Right ventricle myocardium inferior (tissue), 1 donor: ENCODE measurements around the gene ARFGEF3. TPM values are rescaled to one million over a fixed set of nuclear protein-coding genes. Genes with fewer than 3 reads are reported as not detected.
"Not testable (repeated sequence)": the region's sequence is repeated elsewhere in the genome, so short reads cannot be mapped to it uniquely, and the experiment has no call there.

Experiments
- ATAC-seq: fragments of 200-7000 bp; cut with Tn5 transposase; one replicate; pipeline ENCODE4 v1.9.1; 2020; ENCODE audit warnings: mild to moderate bottlenecking, moderate library complexity
- DNase-seq: peaks from one replicate; pipeline ENCODE4 v3.0.0; 2021; ENCODE audit errors: missing footprints
- intact Hi-C: fragments of 100-400 bp; cut with DNase I; formaldehyde crosslinking; loops from one replicate; pipeline ENCODE4 v1.11.0; 2022
- total RNA-seq: library from RNA; stranded (reverse); fragmentation: NEBNext Ultra II Directional; extraction: Animal tissue kit (Norgen Biotek cat#: 25700); gene quantifications from one replicate; pipeline ENCODE4 v1.2.1, GENCODE V29; 2021
- donor health status: DM: no; HTN: yes; CAD: no; lungs with severe emphysema.

ARFGEF3 gene
- total RNA-seq, 1 donor from 2014 or later: 1.4 TPM

DNA sequence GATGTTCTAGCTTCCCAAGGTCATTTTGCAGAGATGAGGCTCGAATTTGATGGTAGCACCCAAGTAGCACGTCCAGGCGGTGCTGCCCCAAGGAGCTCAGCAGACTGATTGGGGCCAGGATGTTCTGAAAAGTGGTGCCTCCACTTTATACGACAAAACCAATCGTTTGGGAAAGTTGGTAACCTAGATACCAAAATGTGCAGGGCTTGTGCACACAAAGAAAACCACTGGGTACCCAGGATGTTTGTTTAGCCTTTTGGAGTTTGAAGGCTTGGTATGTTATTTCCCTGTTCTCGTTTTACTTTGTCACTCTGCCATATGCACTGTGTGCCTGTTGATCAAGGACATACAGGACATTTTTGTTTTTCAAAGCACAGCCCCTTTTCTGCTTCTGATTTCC is 97.3 kb downstream of the ARFGEF3 start:
- ATAC-seq: no peak
- intact Hi-C loops: no loop called here

DNA sequence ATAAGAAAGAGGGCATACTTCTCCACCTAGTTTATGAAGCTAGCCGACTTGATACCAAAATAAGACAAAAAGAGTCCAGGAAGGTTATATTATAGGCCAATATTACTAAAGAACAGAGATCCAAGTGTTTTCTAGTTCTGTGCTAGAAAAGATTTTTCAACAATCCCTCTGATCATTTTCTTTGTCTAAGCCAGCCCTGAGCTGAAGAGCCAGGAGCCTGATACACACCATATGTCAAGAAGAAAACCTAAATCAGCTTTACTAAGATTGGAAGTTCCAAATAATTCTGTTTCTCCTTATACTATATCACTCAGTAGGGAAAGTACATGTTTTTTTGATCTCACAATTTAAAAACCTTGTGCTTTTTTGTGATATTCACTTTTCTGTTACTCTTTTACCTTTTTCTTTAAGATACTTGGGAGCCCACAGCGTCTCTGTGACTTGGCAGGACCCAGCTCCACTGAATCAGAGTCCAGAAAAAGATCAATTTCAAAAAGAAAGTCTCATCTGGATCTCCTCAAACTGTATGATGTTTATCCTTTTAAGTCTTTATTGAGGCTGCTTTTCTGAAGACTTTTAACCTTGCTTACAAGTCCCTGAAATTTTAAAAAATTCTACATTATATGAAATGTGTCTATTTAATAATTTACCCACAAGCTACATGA is 99.5 kb downstream of the ARFGEF3 start:
- DNase-seq: no peak
- intact Hi-C loops: no loop called here
- ATAC-seq: no peak

More for the DNA sequence above, 97.3 kb downstream of the ARFGEF3 start:
- no peak for DNase-seq

DNA sequence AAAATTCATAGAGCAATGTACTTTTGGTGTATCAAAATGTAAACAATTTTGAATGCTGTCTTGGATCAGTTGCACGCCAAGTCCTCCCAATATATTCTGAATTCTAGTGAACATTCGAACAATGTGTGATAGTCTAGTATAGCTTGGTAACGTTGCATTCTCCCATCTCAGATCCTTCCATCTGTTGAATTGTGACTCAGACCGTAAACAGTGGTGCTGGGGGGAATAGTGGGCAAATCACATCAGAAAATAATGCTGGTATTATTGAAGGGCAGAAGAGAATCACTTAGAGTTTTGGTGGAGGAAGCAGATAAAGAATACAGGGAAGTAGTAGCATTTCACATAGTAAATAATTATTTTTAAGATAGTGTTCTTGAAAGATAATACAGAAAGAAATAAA is 102.2 kb downstream of the ARFGEF3 start:
- DNase-seq (no peak), ATAC-seq (no peak)
- intact Hi-C loops: no loop called here

DNA sequence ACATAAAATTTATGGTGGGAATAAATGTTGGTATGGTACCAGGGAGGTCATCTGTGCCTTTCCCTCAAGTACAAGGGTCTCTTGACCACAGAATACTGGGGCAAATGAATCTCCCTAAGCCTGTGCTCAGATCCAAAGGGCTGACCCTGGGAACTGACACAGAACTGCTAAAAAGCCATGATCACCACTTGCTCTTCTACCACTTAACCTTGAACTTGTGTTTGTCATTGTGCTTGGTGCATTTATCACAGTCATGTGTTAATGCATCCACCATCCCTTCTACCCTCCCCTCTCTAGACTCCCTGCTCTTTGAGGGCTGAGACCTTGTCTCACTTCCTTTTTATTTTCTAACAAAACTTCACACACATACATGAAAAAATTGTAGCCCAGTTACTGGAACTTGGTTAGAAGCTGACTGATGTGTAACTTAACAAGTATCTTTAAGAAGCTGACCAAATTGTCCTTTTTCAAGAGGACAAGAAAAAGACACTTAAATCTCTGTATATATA is 102.7 kb downstream of the ARFGEF3 start:
- DNase-seq (no peak), ATAC-seq (no peak)
- intact Hi-C loops: no loop called here

DNA sequence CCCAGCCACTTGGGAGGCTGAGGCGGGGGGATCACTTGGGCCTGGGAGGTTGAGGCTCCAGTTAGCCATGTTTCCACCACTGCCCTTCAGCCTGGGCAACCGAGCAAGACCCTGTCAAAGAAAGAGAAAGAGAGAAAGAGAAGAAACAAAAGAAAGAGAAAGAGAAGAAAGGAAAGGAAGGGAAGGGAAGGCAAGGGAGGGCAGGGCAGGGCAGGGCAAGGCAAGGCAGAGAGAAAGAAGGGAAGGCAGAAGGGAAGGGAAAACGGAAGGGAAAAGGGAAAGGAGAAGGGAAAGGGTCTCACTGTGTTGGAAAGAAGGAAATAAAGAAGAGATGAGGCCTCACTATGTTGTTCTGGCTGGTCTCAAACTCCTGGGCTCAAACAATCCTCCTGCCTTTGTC is 104.4 kb downstream of the ARFGEF3 start:
- no peak for ATAC-seq
- DNase-seq: no peak
- intact Hi-C loops: no loop called here

DNA sequence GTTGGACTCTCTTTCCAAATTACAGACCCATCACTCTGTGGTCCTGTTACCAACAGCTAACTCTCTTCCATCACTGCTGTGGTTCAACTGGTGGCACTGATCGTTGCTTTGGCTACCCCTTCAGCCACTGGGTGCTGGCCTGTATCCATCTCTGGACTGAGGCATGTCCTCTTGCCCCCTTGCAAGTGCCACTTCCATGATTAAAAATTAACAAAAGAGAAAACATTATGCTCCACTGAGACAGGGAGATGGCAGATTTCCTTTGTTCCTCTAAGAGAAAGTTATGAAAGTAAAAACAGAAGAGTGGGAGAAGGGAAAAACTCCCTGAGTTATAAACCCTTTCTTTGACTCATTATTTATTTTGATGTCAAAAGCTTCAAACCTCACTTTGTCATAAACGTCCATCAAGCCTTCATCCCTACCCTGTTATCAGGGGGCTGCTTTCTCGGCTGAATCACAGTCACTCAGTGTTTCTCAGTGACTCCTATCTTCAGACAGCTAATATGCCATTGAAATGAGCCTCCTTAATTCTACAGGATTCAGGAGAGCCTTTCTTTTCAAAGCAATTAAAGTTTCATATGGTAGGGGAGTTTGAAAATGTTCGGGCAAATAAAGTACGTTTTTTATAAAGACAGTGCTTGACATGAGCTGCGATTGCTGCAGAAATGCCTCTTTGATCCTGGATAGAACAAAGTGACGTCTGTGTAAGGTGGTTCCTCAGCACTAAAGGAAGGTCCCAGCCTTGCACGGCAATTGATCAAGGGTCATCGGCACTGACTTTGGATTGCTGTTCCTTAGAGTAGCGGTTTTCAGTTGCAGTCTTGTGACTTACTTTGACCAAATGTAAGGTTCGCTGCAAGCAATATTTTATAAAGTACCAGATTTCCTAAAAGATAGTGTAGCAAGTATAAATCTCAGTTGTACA is 106.5 kb downstream of the ARFGEF3 start:
- DNase-seq (no peak), ATAC-seq (no peak)
- intact Hi-C loops: no loop called here

DNA sequence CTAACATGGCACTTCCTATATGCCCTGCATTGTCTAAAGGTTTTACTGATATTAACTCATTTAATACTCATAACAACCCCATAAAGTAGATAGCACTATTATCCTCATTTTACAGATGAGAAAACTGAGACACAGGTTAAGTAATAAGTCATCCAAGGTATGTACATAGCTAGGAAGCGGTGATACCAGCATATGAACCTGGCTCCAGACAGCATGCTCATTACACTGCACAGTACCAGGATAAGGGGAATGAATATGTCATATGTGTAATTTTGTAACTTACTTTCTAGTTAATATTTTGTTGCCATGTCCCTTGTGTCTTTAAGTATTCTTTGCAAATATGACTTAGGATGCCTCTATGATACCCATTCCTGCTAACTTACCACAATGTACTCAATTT is 109.7 kb downstream of the ARFGEF3 start:
- no peak for DNase-seq
- no peak for ATAC-seq
- intact Hi-C loops: no loop called here

DNA sequence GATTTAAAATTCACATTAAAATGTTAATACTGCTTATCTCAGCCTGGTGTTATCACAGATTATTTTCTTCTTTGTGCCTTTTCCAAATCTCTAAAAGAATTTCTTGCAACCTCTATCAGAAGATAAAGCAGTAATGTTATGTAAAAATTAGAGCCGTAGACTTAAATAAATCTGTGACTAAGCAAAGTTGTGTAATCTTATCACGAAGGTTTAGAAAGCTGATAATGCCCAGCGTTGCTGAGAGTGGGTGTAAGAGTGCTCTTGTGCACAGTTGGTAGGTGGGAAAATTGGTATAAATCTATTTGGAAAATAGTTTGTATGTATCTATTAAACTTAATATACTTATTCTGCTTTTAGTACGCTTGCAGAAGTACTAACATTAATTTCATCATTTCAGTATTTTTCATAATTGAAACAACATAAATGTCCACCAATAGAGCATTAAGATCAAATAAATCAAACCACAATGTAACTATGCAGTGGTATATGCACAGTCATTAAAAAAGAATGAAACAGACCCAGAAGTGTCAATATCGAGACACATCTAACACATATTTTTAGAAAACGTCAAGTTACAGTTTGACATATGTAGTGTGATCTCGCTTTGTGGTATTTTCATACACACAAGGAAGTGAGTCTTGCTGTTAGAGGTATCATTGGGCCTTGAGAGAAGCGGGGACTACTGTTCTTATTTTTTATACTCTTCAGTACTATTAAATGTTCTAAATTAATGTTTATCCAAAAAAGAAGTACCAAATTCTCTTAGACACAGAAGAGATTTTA is 111.0 kb downstream of the ARFGEF3 start:
- intact Hi-C loops: no loop called here
- ATAC-seq: no peak
- DNase-seq: no peak

DNA sequence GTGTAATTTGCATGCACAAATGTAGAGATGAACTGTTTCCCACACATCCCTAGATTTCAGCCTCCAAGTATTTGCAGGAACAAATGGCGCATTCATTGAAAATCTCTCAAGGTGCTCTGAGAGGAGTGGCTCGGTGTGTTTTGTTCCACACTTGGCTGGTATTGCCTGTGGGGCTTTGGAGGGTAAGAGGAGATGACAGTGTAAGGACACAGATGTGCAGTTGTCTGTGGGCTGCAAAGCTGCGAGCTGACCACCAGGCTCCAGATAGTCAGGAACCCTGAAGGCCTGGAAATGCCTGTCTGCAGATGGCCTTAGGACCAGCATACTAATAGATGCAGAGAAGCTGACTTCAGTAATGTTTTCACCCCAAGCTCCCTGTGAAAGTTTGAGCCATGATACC is 114.2 kb downstream of the ARFGEF3 start:
- DNase-seq (no peak), ATAC-seq (no peak)
- intact Hi-C loops: loop anchor here (5.0 kb wide), 1 partner anchor 159 kb away; no protein-coding TSS in a partner anchor

DNA sequence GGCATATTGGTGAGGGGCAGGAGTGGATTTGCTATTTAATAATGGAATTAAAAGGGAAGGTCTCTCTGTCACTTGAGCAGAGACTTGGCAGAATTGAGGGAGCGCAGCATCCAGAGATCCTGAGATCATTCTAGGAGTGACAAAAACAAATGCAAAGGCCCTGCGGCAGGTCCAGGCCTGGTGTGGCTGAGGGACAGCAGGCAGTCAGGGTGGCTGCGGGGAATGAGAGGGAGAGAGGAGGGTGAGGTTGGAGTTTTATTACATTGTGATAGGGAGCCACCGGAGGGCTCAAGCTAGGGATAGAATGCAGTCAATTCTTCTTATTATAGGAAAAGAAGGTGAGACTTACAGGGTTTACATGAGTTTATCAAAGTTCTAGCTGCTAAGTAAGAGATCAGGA is 116.1 kb downstream of the ARFGEF3 start:
- ATAC-seq (no peak), DNase-seq (no peak)
- intact Hi-C loops: loop anchor here (5.0 kb wide), 1 partner anchor 161 kb away; no protein-coding TSS in a partner anchor

DNA sequence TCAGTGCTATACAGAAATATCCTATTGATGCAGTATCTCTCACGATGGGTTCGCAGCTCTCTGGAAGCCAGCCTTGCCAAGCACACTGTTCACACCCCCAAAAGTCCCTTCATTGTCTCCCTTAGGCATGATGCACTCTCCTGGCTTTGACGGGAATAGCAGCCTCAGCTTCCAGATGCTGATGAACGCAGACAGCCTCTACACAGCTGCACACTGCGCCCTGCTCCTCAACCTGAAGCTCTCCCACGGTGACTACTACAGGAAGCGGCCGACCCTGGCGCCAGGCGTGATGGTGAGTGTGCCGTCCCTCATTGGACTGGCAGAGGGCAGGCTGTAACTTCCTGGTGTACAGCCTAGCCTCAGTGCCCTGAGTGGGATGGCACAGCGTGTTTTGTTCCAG is 116.6 kb downstream of the ARFGEF3 start:
- ATAC-seq: peak; percentile 60
- DNase-seq: no peak
- intact Hi-C loops: loop anchor here (5.0 kb wide), 1 partner anchor 161 kb away; no protein-coding TSS in a partner anchor

DNA sequence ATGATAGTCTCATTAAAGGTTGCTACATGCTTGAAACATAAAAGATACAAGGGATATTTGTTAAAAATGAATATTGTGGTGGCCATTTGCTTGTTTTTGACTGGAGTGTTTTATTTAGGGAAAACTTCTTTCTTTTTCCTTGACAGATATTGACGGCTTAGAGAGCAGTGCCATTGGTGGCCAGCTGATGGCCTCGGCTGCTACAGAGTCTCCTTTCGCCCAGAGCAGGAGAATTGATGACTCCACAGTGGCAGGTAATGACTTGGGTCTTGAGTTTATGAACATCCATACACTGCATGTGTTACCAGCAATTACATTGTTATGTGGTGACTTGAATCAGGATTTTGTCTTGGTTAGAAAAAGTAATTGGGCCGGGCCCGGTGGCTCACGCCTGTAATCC is 124.1 kb downstream of the ARFGEF3 start:
- DNase-seq: no peak
- ATAC-seq: no peak
- intact Hi-C loops: loop anchor here (5.0 to 10.0 kb wide), 3 partner anchors 117 to 307 kb away; partner anchors contain the start of gene HEBP2

DNA sequence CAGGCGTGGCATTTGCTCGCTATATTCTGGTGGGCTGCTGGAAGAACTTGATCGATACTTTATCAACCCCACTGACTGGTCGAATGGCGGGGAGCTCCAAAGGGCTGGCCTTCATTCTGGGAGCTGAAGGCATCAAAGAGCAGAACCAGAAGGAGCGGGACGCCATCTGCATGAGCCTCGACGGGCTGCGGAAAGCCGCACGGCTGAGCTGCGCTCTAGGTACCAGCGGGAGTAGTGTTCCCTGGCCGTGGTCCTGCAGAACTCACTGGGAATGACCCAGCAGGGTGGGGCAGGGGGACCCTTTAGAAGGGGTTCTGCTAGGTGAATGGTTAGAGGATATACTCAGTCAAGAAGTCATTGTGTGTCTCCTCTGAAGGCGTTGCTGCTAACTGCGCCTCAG is 125.0 kb downstream of the ARFGEF3 start:
- intact Hi-C loops: loop anchor here (5.0 to 10.0 kb wide), 3 partner anchors 116 to 306 kb away; partner anchors contain the start of gene HEBP2
- ATAC-seq (no peak), DNase-seq (no peak)

DNA sequence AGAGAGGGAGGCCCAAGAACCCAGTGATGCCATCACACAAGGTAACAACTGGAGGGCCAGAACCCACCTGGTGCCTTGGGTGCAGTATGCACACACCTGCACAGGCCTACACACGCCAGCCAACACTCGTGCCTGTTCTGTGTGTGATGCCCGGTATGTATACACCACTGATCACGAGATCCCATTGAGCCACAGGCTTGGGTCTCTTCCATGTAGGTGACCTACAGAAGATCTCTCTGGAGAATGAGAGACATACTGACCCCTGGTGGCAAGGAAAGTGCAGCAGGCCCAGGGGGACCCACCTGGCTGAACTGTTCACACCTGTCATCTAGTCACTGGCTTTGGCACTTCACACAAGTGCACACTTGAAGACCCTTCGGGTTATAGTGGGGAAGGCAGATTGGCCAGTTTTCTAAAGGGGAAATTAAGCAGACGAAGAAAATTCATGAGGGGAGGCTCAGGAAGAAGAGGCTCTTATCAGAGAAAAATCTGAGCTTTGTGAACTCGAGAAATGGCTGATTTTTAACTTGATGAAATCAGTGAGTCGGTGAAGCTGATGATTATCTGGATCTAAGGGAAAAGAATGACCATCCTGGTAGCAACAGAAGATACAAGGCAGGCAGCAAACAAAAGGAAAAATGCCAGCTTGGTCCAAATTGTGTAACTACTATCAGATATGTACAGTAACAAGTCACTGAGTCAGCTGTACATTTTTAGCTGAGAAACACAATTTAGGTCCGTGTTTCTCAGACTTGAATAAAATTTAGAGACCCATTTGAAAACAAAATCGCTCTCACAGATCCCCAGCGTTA is 125.6 kb downstream of the ARFGEF3 start:
- intact Hi-C loops: loop anchor here (5.0 to 10.0 kb wide), 3 partner anchors 115 to 305 kb away; partner anchors contain the start of gene HEBP2
- DNase-seq: no peak
- ATAC-seq: no peak

DNA sequence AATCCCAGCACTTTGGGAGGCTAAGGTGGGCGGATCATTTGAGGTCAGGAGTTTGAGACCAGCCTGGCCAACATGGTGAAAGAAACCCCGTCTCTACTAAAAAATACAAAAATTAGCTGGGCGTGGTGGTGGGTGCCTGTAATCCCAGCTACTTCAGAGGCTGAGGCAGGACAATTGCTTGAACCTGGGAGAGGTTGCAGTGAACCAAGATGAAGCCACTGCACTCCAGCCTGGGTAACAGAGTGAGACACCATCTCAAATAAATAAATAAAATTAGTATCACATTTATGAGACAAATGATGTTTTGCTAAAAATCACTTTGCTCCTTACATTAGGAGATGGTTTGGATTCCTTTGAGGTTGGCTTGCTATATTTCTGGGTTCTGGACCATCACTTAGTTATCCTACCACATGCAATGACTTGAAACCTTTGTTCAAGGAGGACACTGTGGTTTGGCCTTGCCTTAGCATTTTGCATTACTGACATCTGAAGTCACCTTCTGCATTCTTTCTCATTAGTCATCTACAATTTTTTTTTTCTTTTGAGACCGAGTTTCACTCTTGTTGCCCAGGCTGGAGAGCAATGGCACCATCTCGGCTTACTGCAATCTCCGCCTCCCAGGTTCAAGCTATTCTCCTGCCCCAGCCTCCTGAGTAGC is 126.8 kb downstream of the ARFGEF3 start:
- ATAC-seq, DNase-seq: not testable (repeated sequence)
- intact Hi-C loops: loop anchor here (5.0 to 10.0 kb wide), 3 partner anchors 114 to 304 kb away; partner anchors contain the start of gene HEBP2

DNA sequence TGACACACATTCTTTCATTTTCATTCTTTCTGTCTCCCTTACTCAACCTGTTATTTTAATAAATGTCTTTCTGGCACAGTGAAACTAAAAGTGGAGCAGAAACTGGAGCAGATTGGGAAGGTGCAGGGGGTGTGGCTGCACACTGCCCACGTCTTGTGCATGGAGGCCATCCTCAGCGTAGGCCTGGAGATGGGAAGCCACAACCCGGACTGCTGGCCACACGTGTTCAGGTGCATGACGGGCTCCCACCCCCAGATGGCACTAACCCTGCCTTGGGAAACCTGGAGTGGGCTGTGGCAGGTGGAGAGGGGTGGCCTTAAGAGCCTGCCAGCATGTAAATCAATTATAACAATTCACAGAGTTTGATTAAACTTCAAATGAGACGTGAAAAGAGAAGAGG is 128.0 kb downstream of the ARFGEF3 start:
- DNase-seq: no peak

DNA sequence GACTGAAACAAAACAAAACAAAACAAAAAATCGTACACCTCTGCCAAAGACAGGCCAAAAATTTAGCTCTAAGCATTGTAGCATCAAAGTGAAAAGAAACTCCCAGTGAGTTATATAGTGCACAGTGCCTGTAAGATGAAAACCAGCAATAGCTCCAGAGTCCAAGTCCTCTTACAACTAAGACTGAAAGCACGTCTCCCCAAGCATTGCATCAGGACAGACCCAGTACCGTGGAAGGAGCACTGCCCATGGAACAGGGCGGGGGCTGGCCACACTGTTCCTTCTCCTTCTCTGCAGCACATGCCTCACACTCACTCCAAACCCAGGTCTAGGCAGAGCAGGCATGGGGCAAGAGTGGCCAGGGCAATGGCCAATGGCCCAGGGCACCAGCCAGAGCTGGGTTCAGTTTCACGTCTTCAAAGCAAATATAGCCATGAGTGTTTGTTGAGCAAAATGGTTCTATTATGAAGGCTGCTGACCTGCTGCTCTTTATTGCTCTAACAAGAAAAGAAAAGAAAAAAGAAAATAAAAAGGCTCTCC is 128.8 kb downstream of the ARFGEF3 start:
- DNase-seq: no peak
- no peak for ATAC-seq
- intact Hi-C loops: loop anchor here (10.0 kb wide), 1 partner anchor 474 kb away; no protein-coding TSS in a partner anchor

More for the DNA sequence above, 128.0 kb downstream of the ARFGEF3 start:
- ATAC-seq: peak; percentile 72
- intact Hi-C loops: loop anchor here (5.0 to 10.0 kb wide), 4 partner anchors 113 to 475 kb away; partner anchors contain the start of gene HEBP2
